ENCODE data around the gene TOPAZ1. TPM values are rescaled to one million over a fixed set of nuclear protein-coding genes. Genes with fewer than 3 reads are reported as not detected.

Gene TOPAZ1
- total RNA-seq, 3 donors from 2014 or later = not detected

DNA sequence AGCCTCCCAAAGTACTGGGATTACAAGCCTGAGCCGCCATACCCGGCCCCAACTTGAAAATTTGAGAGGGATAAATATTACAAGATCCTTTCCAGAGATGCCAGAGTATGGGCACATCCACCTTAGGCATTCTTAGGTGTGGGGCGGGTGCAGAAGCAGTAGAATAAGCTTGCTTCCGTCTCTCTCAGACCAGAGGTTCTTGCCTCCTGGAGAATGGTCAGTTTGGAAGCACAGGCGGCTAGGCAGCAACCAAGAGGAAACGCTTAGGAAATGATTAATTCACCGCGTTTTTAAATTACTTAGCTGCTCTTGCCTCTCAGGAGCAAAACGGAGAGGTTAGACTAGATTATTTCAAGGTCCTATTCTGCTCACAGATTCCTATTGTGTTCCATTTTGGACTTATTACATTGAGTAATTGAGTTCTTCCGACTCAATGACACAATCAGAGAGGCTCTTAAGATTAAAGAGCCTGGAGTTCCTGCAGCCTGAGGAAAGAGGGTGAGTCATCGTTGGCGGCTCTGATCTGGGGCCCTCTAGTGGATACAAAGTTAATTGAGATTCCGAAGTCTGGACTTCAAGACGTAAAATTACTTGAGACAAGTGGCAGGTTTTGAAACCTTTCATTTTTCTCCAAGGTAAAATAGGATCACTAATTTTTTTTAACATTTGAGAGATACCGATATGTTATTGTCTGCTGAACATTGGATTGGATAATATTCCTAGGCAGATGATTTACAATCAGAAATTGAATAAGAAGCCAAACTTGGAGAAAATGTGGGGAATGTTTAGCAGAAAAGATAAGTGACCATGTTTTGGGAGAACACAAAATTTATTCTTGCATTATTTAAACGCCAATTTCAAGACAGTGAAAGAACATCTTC lies 5.8 kb upstream of the TOPAZ1 start:
- TF ChIP-seq CTCF (IDR thresholded peaks at IDR 0.05) (peak; percentile 28 to 71 (median 58)), POLR2A (IDR thresholded peaks at IDR 0.05) (no peak), POLR2AphosphoS5 (IDR thresholded peaks at IDR 0.05) (no peak)
- Histone ChIP-seq H3K27me3 (no peaks in the 10 kb centered on the region), H3K9me3 (no peaks in the 10 kb centered on the region), H3K4me1 (no peaks in the 10 kb centered on the region), H3K4me3 (no peak overlapping the region), H3K36me3 (no peaks in the 10 kb centered on the region), H3K27ac (peak overlapping the region in 1 of 2 donors; percentile 4)
- intact Hi-C loops (cut with DNase I; ENCODE audit: low total_unique reads) = no loop called here
- DNase-seq (ENCODE audit: low spot score in 2 of 2) = peak in 1 of 2 donors; percentile 40

- Histone ChIP-seq H3K27me3 (no peaks in the 10 kb centered on the region), H3K4me1 (no peaks in the 10 kb centered on the region), H3K36me3 (no peaks in the 10 kb centered on the region), H3K9me3 (no peaks in the 10 kb centered on the region), H3K27ac (no peak overlapping the region), H3K4me3 (no peak overlapping the region)
- no peak for DNase-seq (ENCODE audit: low spot score in 2 of 2)
- TF ChIP-seq POLR2AphosphoS5 (IDR thresholded peaks at IDR 0.05) (no peak), CTCF (IDR thresholded peaks at IDR 0.05) (no peak), POLR2A (IDR thresholded peaks at IDR 0.05) (no peak)
- intact Hi-C loops (cut with DNase I; ENCODE audit: low total_unique reads) = no loop called here
Observed at GRCh38 chr3:44236485-44236908, 5.2 kb upstream of the TOPAZ1 start.

- Histone ChIP-seq H3K36me3 (no peaks in the 10 kb centered on the region), H3K4me1 (no peaks in the 10 kb centered on the region), H3K4me3 (no peak overlapping the region), H3K27me3 (no peaks in the 10 kb centered on the region), H3K27ac (no peak overlapping the region), H3K9me3 (no peaks in the 10 kb centered on the region)
- intact Hi-C loops (cut with DNase I; ENCODE audit: low total_unique reads) = no loop called here
- DNase-seq (ENCODE audit: low spot score in 2 of 2) = no peak
- TF ChIP-seq POLR2AphosphoS5 (IDR thresholded peaks at IDR 0.05) (no peak), POLR2A (IDR thresholded peaks at IDR 0.05) (no peak), CTCF (IDR thresholded peaks at IDR 0.05) (no peak)
Observed at GRCh38 chr3:44237161-44237560, 4.5 kb upstream of the TOPAZ1 start.

DNA sequence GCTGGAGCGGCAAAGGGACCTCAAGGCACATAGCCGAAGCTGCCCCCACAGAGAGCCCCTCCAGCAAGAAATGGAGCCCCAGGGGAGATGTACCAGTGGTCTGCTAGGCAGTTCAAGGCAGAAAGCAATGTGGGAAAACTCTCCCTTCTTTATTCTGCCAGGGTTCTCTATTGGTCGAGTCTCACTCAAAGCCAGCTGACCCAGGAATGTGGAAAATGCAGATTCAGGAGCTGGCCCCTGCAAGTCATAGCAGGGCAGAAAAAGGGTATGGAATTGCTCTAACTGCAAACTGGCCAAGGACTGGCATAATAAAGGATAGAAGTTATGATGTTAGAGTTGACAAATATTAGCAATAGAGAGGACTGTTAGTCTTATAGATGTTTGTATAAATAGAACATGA lies 4.0 kb upstream of the TOPAZ1 start:
- intact Hi-C loops (cut with DNase I; ENCODE audit: low total_unique reads) = no loop called here
- no peak overlapping the region for H3K4me3 ChIP-seq
- no peaks in the 10 kb centered on the region for H3K4me1 ChIP-seq
- no peaks in the 10 kb centered on the region for H3K27me3 ChIP-seq
- no peak for DNase-seq (ENCODE audit: low spot score in 2 of 2)
- H3K36me3 ChIP-seq = no peaks in the 10 kb centered on the region
- H3K27ac ChIP-seq = no peak overlapping the region
- TF ChIP-seq CTCF (IDR thresholded peaks at IDR 0.05) = no peak
- TF ChIP-seq POLR2AphosphoS5 (IDR thresholded peaks at IDR 0.05) = no peak
- TF ChIP-seq POLR2A (IDR thresholded peaks at IDR 0.05) = no peak
- H3K9me3 ChIP-seq = no peaks in the 10 kb centered on the region

DNA sequence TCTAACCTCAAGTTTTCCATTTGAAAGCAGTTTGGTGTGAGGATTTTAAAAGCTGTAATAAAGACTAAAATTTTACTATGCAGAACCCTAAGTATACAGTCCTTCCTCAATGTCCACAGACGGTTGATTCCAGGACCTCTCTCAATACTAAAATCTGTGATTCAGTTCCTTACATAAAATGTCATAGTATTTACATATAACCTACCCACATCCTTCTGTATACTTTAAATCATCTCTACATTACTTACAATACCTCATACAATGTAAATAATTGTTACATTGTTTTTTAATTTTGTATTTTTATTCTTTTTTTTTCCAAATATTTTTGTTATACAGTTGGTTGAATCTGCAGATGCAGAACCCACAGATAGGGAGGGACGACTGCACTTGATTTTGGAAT lies 2.8 kb upstream of the TOPAZ1 start:
- Histone ChIP-seq H3K36me3 (no peaks in the 10 kb centered on the region), H3K27me3 (no peaks in the 10 kb centered on the region), H3K9me3 (no peaks in the 10 kb centered on the region), H3K4me1 (no peaks in the 10 kb centered on the region), H3K27ac (no peak overlapping the region), H3K4me3 (no peak overlapping the region)
- DNase-seq (ENCODE audit: low spot score in 2 of 2) = no peak
- no peak for TF ChIP-seq POLR2A (IDR thresholded peaks at IDR 0.05)
- TF ChIP-seq POLR2AphosphoS5 (IDR thresholded peaks at IDR 0.05) = no peak
- TF ChIP-seq CTCF (IDR thresholded peaks at IDR 0.05) = no peak
- intact Hi-C loops (cut with DNase I; ENCODE audit: low total_unique reads) = no loop called here
